DMS153 treated with DMSO at 0.1 percent for 48 hours (cell line): ENCODE data around the gene PCDHA7.
"Not testable (repeated sequence)": the region's sequence is repeated elsewhere in the genome, so short reads cannot be mapped to it uniquely, and the experiment has no call there.

Experiments used
- DNase-seq: peaks from one replicate; lab custom pipeline; 2025; ENCODE audit not compliant: unreplicated experiment; lab: John Stamatoyannopoulos, UW

Gene PCDHA7, protein sequence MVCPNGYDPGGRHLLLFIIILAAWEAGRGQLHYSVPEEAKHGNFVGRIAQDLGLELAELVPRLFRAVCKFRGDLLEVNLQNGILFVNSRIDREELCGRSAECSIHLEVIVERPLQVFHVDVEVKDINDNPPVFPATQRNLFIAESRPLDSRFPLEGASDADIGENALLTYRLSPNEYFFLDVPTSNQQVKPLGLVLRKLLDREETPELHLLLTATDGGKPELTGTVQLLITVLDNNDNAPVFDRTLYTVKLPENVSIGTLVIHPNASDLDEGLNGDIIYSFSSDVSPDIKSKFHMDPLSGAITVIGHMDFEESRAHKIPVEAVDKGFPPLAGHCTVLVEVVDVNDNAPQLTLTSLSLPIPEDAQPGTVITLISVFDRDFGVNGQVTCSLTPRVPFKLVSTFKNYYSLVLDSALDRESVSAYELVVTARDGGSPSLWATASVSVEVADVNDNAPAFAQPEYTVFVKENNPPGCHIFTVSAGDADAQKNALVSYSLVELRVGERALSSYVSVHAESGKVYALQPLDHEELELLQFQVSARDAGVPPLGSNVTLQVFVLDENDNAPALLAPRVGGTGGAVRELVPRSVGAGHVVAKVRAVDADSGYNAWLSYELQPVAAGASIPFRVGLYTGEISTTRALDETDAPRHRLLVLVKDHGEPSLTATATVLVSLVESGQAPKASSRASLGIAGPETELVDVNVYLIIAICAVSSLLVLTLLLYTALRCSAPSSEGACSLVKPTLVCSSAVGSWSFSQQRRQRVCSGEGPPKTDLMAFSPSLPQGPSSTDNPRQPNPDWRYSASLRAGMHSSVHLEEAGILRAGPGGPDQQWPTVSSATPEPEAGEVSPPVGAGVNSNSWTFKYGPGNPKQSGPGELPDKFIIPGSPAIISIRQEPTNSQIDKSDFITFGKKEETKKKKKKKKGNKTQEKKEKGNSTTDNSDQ

GRCh38 chr5:140833993-140834392 lies at the start of gene PCDHA7:
Gene PCDHA7 (plus strand): TSS chr5:140834269. CDS start chr5:140834384, 115 bp downstream.
- no peak for DNase-seq

DNA sequence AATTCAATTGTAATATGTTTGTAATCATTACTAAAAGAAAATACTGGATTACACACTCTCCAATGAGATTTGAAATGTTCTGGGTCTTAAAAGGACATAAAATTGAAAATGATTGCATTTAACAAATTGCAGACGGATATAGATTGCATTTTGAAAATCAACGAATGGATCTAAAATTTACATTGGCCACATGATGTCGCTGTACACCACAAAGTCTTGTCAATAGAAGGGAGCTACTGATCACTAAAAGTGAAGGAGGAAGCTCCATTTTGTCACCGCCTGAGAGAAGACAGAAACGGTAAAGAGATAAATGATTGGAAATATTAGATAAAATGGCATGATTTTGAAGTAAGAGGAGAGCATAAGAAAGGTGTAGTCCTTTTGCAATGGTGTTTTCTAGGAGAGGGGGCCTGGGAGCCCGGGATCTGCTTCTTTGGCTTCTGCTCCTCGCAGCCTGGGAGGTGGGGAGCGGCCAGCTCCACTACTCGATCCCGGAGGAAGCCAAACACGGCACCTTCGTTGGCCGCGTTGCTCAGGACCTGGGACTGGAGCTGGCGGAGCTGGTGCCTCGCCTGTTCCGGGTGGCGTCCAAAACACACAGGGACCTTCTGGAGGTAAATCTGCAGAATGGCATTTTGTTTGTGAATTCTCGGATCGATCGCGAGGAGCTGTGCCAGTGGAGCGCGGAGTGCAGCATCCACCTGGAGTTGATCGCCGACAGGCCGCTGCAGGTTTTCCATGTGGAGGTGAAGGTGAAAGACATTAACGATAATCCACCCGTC lies 48.0 kb upstream of the PCDHA7 start, which contains the start of gene PCDHA1:
Gene PCDHA1 (plus strand): TSS at position 236 of the 782 bp plus-strand sequence.
- no peak for DNase-seq

DNA sequence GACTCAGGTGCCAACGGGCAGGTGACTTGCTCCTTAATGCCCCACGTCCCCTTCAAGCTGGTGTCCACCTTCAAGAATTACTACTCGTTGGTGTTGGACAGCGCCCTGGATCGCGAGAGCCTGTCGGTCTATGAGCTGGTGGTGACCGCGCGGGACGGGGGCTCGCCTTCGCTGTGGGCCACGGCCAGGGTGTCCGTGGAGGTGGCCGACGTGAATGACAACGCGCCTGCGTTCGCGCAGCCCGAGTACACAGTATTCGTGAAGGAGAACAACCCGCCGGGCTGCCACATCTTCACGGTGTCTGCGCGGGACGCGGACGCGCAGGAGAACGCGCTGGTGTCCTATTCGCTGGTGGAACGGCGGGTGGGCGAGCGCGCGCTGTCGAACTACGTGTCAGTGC lies 46.6 kb upstream of the PCDHA7 start:
- not testable (repeated sequence) for DNase-seq

GRCh38 chr5:140787849-140788504 lies 46.1 kb upstream of the PCDHA7 start:
- DNase-seq, result not testable (repeated sequence)

DNA sequence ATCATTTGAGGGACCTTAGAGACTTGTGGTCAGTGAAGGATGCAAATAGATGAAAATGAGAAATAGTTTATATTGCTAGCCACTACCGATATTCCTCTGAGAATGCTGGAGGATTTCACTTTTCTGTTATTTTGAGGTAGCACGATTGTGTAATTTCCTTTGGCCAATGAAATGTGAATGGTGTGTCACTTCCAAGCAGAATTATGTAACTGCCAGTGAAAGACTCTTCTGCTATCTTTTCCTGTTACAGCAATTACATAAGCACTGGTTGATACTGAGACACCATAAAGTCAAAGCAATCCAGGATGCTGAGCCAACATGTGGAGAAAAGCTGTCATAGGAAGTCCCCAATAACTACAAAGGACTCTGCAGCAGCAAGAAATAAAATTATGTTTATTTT lies 43.0 kb upstream of the PCDHA7 start:
- DNase-seq, result no peak

DNA sequence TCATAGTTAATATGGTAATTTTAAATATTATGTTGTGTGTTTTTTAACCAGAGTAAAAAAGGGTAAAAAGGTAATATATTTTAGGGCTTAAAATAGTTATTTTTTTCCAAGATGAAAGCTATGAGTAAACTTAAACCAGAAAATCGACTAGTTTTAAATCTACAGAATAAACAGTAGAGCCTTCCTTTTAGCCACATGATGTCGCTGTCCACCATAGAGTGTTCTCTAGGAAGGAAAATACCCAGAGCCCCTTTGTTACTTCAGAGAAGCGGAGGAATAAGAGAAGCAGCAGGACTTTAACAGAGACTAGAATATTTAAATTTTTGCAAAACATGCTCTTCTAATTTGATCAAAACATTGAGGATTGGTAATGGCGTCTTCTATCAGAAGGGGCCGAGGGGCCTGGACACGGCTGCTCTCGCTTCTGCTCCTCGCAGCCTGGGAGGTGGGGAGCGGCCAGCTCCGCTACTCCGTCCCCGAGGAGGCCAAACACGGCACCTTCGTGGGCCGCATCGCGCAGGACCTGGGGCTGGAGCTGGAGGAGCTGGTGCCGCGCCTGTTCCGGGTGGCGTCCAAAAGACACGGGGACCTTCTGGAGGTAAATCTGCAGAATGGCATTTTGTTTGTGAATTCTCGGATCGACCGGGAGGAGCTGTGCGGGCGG lies 39.3 kb upstream of the PCDHA7 start, which contains the start of gene PCDHA2:
Gene PCDHA2 (plus strand): TSS at position 258 of the 664 bp plus-strand sequence.
- DNase-seq, result no peak

DNA sequence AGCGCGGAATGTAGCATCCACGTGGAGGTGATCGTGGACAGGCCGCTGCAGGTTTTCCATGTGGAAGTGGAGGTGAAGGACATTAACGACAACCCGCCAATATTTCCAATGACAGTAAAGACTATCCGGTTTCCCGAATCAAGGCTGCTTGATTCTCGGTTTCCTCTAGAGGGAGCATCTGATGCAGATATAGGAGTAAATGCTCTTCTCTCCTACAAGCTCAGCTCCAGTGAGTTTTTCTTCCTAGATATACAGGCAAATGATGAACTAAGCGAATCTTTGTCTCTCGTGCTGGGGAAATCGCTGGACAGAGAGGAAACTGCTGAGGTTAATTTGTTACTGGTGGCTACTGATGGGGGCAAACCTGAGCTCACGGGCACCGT lies 38.8 kb upstream of the PCDHA7 start:
- DNase-seq, result no peak

DNA sequence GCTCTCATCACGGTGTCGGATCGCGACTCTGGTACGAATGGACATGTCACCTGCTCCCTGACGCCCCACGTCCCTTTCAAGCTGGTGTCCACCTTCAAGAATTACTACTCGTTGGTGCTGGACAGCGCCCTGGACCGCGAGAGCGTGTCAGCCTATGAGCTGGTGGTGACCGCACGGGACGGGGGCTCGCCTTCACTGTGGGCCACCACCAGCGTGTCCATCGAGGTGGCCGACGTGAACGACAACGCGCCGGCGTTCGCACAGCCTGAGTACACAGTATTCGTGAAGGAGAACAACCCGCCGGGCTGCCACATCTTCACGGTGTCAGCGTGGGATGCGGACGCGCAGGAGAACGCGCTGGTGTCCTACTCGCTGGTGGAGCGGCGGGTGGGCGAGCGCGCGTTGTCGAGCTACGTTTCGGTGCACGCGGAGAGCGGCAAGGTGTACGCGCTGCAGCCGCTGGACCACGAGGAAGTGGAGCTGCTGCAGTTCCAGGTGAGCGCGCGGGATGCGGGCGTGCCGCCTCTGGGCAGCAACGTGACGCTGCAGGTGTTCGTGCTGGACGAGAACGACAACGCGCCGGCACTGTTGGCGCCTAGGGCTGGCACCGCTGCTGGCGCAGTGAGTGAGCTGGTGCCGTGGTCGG lies 37.9 kb upstream of the PCDHA7 start:
- not testable (repeated sequence) for DNase-seq

DNA sequence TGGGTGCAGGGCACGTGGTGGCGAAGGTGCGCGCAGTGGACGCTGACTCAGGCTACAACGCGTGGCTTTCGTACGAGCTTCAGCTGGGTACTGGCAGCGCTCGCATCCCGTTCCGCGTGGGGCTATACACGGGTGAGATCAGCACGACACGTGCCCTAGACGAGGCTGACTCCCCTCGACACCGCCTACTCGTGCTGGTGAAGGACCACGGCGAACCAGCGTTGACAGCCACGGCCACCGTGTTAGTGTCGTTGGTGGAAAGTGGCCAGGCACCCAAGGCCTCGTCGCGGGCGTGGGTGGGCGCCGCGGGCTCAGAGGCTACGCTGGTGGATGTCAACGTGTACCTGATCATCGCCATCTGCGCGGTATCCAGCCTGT lies 37.4 kb upstream of the PCDHA7 start:
- DNase-seq, result no peak

DNA sequence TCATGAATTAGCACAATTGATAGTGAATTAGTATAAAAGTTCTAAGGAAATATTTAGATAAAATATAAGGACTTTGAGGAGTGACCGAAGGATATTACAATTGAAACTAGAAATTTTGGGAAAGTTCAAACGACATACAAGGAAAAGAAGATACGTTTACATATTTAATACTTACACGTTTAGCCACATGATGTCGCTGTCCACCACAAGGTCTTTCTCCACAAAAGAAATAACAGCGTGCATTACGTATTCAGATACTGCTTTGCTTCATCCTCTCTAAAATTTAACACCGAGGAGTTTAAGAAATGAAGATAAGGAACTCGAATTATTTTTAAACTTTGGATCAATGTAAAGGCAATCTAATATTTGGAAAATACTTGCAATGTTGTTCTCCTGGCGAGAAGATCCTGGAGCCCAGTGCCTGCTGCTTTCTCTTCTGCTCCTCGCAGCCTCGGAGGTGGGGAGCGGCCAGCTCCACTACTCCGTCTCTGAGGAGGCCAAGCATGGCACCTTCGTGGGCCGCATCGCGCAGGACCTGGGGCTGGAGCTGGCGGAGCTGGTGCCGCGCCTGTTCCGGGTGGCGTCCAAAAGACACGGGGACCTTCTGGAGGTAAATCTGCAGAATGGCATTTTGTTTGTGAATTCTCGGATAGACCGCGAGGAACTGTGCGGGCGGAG lies 33.1 kb upstream of the PCDHA7 start, which contains the start of gene PCDHA3:
Gene PCDHA3 (plus strand): TSS at position 242 of the 678 bp plus-strand sequence.
- no peak for DNase-seq

- DNase-seq, result no peak
These were observed 32.6 kb upstream of the PCDHA7 start for GRCh38 chr5:140801494-140801841.

DNA sequence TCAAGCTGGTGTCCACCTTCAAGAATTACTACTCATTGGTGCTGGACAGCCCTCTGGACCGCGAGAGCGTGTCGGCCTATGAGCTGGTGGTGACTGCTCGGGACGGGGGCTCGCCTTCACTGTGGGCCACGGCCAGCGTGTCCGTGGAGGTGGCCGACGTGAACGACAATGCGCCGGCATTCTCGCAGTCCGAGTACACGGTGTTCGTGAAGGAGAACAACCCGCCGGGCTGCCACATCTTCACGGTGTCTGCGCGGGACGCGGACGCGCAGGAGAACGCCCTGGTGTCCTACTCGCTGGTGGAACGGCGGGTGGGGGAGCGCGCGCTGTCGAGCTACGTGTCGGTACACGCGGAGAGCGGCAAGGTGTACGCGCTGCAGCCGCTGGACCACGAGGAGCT lies 31.7 kb upstream of the PCDHA7 start:
- not testable (repeated sequence) for DNase-seq

DNA sequence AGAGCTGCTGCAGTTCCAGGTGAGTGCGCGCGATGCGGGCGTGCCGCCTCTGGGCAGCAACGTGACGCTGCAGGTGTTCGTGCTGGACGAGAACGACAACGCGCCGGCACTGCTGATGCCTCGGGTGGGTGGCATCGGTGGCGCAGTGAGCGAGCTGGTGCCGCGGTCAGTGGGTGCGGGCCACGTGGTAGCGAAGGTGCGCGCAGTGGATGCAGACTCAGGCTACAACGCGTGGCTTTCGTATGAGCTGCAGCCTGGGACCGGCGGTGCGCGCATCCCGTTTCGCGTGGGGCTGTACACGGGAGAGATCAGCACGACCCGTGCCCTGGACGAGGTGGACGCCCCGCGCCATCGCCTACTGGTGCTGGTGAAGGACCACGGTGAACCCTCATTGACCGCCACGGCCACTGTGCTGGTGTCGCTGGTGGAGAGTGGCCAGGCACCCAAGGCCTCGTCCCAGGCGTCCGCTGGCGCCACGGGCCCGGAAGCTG lies 31.2 kb upstream of the PCDHA7 start:
- no peak for DNase-seq

- no peak for DNase-seq
These were observed 27.0 kb upstream of the PCDHA7 start, which contains the start of gene PCDHA4 for GRCh38 chr5:140806834-140807775. Gene PCDHA4 (plus strand): TSS chr5:140807068.

DNA sequence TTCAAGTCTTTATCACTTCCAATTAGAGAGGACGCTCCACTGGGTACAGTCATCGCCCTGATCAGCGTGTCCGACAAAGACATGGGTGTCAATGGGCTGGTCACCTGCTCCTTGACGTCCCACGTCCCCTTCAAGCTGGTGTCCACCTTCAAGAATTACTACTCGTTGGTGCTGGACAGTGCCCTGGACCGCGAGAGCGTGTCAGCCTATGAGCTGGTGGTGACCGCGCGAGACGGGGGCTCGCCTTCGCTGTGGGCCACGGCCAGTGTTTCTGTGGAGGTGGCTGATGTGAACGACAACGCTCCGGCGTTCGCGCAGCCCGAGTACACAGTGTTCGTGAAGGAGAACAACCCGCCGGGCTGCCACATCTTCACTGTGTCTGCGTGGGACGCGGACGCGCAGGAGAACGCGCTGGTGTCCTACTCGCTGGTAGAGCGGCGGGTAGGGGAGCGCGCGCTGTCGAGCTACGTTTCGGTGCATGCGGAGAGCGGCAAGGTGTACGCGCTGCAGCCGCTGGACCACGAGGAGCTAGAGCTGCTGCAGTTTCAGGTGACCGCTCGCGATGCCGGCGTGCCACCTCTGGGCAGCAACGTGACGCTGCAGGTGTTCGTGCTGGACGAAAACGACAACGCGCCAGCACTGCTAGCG lies 25.7 kb upstream of the PCDHA7 start:
- DNase-seq, result not testable (repeated sequence)

DNA sequence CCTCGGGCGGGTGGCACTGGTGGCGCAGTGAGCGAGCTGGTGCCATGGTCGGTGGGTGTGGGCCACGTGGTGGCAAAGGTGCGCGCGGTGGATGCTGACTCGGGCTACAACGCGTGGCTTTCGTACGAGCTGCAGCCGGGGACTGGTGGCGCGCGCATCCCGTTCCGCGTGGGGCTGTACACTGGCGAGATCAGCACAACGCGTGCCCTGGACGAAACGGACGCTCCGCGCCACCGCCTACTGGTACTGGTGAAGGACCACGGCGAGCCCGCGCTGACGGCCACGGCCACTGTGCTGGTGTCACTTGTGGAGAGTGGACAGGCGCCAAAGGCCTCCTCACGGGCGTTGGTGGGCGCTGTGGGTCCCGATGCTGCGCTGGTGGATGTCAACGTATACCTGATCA lies 25.2 kb upstream of the PCDHA7 start:
- no peak for DNase-seq
